ENCODE results near the gene CACNA1H. TPM values are rescaled to one million over a fixed set of nuclear protein-coding genes. Genes with fewer than 3 reads are reported as not detected.
"Not testable (repeated sequence)": the region's sequence is repeated elsewhere in the genome, so short reads cannot be mapped to it uniquely, and the experiment has no call there.

CACNA1H gene
- polyA plus RNA-seq, 3 donors from 2014 or later: 0.22 TPM; not detected in 2

GRCh38 chr16:1184156-1184868, 31.4 kb downstream of the CACNA1H start:
- no peaks in the 10 kb centered on the region for H3K9me3 Mint-ChIP-seq
- peaks cover 0 to 7% (median 1%) of the 10 kb centered on the region in 3 donors for H3K27me3 Mint-ChIP-seq (ENCODE audit: low read depth in 3 of 3)
- H3K4me1 Mint-ChIP-seq: no peaks in the 10 kb centered on the region
- no peaks in the 10 kb centered on the region for H3K36me3 Mint-ChIP-seq
- H3K27ac Mint-ChIP-seq: no peak overlapping the region
- no peak overlapping the region for H3K4me3 Mint-ChIP-seq
- DNase-seq: no peak

DNA sequence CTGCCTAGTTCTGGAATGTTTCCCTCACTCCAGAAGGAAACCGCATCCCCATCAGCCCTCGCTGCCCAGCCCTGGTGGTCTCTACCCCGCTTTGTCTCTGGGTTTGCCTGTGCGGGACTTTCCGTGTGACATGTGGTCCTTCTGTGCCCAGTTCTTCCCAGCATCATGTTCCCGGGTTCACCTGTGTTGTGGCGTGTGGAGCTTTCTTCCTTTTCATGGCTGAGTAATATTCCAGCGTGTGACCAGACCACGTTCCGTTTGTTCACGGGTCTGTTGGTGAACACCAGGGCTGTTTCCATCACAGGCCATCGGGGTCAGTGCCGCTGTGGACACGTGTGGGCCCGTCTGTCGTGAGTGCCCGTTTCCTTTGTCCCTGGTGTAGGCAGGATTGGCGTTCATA, 32.1 kb downstream of the CACNA1H start:
- no peak for DNase-seq
- Mint-ChIP-seq H3K27ac (no peak overlapping the region), H3K4me1 (no peaks in the 10 kb centered on the region), H3K27me3 (ENCODE audit: low read depth in 3 of 3) (peaks cover 0 to 7% (median 1%) of the 10 kb centered on the region in 3 donors), H3K36me3 (no peaks in the 10 kb centered on the region), H3K9me3 (no peaks in the 10 kb centered on the region), H3K4me3 (no peak overlapping the region)

DNA sequence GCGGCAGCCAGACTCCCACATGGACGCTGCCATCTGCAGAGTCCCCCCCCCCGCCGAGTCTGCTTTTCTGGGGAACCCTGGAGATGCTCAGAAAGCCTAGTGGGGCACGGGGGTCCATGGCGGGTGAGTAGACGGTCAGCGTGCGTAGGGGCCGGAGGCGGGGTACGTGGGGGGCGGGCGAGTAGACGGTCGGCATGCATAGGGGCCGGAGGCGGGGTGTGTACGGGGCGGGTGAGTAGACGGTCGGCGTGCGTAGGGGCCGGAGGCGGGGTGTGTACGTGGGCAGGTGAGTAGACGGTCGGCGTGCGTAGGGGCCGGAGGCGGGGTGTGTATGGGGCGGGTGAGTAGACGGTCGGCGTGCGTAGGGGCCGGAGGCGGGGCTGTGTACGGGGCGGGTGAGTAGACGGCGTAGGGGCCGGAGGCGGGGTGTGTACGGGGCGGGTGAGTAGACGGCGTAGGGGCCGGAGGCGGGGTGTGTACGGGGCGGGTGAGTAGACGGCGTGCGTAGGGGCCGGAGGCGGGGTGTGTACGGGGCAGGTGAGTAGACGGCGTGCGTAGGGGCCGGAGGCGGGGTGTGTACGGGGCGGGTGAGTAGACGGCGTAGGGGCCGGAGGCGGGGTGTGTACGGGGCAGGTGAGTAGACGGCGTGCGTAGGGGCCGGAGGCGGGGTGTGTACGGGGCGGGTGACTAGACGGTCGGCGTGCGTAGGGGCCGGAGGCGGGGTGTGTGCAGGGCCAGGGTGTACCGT, 32.7 kb downstream of the CACNA1H start:
- H3K4me3 Mint-ChIP-seq; DNase-seq; H3K27ac Mint-ChIP-seq; H3K9me3 Mint-ChIP-seq; H3K4me1 Mint-ChIP-seq; H3K36me3 Mint-ChIP-seq; H3K27me3 Mint-ChIP-seq (ENCODE audit: low read depth in 3 of 3): not testable (repeated sequence)

GRCh38 chr16:1188432-1189189, 35.7 kb downstream of the CACNA1H start:
- DNase-seq: peak; percentile 18 to 39 (median 19)

GRCh38 chr16:1189455-1189854, 36.5 kb downstream of the CACNA1H start:
- no peak overlapping the region for H3K4me3 Mint-ChIP-seq
- no peaks in the 10 kb centered on the region for H3K36me3 Mint-ChIP-seq
- no peak overlapping the region for H3K27ac Mint-ChIP-seq
- H3K9me3 Mint-ChIP-seq: no peaks in the 10 kb centered on the region
- H3K27me3 Mint-ChIP-seq (ENCODE audit: low read depth in 3 of 3): peaks cover 1 to 5% (median 3%) of the 10 kb centered on the region in 3 donors
- no peaks in the 10 kb centered on the region for H3K4me1 Mint-ChIP-seq
- DNase-seq: no peak

More at GRCh38 chr16:1188432-1189189, 35.7 kb downstream of the CACNA1H start:
- Mint-ChIP-seq H3K27me3 (ENCODE audit: low read depth in 3 of 3) (peaks cover 1 to 5% (median 3%) of the 10 kb centered on the region in 3 donors), H3K27ac (no peak overlapping the region), H3K4me3 (no peak overlapping the region), H3K4me1 (no peaks in the 10 kb centered on the region), H3K36me3 (no peaks in the 10 kb centered on the region), H3K9me3 (no peaks in the 10 kb centered on the region)

DNA sequence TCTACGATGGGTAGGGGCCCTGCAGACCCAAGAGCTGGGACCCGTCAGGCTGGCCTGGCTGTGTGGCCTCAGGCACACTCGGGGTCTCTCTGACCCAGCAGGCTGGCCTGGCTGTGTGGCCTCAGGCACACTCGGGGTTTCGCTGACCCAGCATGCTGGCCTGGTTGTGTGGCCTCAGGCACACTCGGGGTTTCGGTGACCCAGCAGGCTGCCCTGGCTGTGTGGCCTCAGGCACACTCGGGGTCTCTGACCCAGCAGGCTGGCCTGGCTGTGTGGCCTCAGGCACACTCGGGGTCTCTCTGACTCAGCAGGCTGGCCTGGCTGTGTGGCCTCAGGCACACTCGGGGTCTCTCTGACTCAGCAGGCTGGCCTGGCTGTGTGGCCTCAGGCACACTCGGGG, 37.9 kb downstream of the CACNA1H start:
- H3K4me3 Mint-ChIP-seq; DNase-seq; H3K27ac Mint-ChIP-seq; H3K27me3 Mint-ChIP-seq (ENCODE audit: low read depth in 3 of 3); H3K9me3 Mint-ChIP-seq; H3K4me1 Mint-ChIP-seq; H3K36me3 Mint-ChIP-seq: not testable (repeated sequence)

- H3K9me3 Mint-ChIP-seq: no peaks in the 10 kb centered on the region
- DNase-seq: no peak
- H3K4me1 Mint-ChIP-seq: no peaks in the 10 kb centered on the region
- H3K27me3 Mint-ChIP-seq (ENCODE audit: low read depth in 3 of 3): peaks cover 3 to 8% (median 3%) of the 10 kb centered on the region in 3 donors
- H3K27ac Mint-ChIP-seq: no peak overlapping the region
- no peaks in the 10 kb centered on the region for H3K36me3 Mint-ChIP-seq
- no peak overlapping the region for H3K4me3 Mint-ChIP-seq
Measured at GRCh38 chr16:1192384-1193073, 39.6 kb downstream of the CACNA1H start.

GRCh38 chr16:1193143-1193824, 40.4 kb downstream of the CACNA1H start:
- Mint-ChIP-seq H3K36me3 (no peaks in the 10 kb centered on the region), H3K27ac (no peak overlapping the region), H3K4me1 (no peaks in the 10 kb centered on the region), H3K27me3 (ENCODE audit: low read depth in 3 of 3) (peaks cover 2 to 5% (median 3%) of the 10 kb centered on the region in 3 donors), H3K9me3 (no peaks in the 10 kb centered on the region), H3K4me3 (no peak overlapping the region)
- no peak for DNase-seq

DNA sequence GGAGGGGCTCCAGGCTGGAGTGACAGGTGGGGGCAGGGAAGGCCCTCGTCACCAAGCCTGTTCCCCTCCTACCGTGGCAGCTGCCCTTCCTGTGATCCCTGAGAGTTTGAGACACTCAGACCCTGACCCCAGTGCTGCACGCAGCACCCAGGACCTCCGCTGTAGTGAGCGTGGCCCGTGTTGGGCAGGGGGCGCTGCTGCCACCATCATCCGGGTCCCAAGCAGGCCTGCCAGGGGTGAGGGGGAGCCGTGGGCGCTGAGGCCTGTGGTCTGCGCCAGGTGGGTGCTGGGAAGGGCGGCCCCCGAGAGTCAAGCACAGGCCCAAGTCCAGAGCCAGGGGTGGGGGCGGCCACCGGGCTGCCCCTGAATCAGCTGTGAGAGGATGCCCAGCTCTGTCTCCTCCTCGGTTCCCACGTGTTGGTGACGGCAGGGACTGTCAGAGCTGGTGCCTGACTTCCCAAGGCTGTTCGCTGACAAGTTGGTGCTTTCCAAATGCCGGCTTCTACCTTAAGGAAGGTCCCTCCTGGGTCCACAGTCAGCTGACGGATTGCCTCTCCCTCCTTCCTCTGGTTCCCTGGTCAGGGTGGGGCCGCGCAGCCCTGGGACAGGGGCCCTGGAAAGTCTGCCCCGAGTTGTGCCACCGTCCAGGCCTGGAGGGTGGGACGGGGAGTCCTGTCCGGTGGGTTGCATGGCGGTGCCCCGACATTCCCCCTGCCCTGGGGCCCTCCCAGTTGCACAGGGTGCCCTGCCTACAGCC, 41.1 kb downstream of the CACNA1H start:
- Mint-ChIP-seq H3K4me3 (no peak overlapping the region), H3K9me3 (no peaks in the 10 kb centered on the region), H3K4me1 (no peaks in the 10 kb centered on the region), H3K27me3 (ENCODE audit: low read depth in 3 of 3) (peaks cover 2 to 5% (median 3%) of the 10 kb centered on the region in 3 donors), H3K27ac (no peak overlapping the region), H3K36me3 (no peaks in the 10 kb centered on the region)
- no peak for DNase-seq

DNA sequence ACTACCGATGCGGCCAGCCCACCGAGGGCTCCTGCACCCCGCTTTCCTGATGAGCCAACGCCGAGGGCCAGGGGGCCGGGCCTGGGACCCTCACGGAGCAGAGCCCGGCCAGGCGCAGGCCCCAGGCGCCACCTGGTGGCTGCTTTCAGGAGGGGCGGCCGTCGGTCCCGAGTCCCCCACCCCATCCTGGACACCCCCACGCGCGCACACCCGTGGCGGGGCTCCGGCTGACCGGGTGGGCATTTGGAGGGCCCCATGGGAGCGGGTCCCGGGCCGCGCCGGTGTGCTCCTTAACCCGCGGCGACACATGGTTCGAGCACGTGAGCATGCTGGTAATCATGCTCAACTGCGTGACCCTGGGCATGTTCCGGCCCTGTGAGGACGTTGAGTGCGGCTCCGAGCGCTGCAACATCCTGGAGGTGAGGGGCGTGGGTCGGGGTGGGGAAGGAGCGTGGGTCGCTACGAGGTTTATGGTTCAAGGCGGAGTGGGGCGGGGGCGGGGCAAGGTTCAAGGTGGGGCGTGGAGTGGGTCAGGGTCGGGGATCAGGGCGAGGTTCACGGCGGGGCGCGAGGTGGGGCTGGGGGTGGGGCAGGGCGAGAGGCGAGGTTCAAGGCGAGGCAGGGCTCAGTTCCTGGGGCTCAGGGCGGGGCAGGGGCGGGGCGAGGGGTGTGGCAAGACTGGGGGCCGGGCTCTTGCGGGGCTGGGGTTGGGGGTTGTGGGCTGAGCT, 41.9 kb downstream of the CACNA1H start:
- peaks cover 2 to 7% (median 3%) of the 10 kb centered on the region in 3 donors for H3K27me3 Mint-ChIP-seq (ENCODE audit: low read depth in 3 of 3)
- H3K4me1 Mint-ChIP-seq: peaks cover 0 to under 1% of the 10 kb centered on the region in 2 donors
- H3K27ac Mint-ChIP-seq: no peak overlapping the region
- no peak overlapping the region for H3K4me3 Mint-ChIP-seq
- no peak for DNase-seq
- H3K36me3 Mint-ChIP-seq: no peaks in the 10 kb centered on the region
- no peaks in the 10 kb centered on the region for H3K9me3 Mint-ChIP-seq

DNA sequence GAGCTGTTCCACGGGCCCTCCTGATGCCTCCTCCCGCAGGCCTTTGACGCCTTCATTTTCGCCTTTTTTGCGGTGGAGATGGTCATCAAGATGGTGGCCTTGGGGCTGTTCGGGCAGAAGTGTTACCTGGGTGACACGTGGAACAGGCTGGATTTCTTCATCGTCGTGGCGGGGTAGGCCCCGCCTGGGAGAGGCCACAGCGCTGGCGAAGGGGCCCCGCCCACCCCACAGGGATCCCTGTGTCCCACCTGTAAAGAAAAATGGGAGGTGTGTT, 42.4 kb downstream of the CACNA1H start:
- H3K9me3 Mint-ChIP-seq: no peaks in the 10 kb centered on the region
- no peak overlapping the region for H3K4me3 Mint-ChIP-seq
- H3K36me3 Mint-ChIP-seq: no peaks in the 10 kb centered on the region
- DNase-seq: no peak
- no peak overlapping the region for H3K27ac Mint-ChIP-seq
- peaks cover 0 to 2% of the 10 kb centered on the region in 2 donors for H3K4me1 Mint-ChIP-seq
- H3K27me3 Mint-ChIP-seq (ENCODE audit: low read depth in 3 of 3): peaks cover 4 to 7% (median 5%) of the 10 kb centered on the region in 3 donors

DNA sequence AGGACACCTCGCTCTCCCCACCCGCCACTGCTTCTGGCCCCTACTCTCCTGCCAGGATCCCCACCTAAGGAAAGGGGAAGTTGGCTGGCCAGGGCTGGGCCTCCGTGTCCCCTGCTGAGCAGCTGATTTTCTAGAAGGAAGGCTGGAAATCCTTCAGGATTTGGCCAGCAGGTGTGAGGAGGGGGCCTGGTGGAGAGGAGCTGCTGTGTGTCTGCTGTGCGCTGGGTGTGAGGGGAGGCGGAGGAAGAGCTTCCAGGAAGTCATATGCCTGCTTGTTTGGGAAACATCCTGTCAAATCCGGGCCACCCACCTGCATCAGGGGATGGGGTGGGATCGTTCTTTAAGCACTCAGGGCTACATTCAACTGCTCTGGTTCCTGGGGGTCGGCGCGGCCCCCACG, 43.6 kb downstream of the CACNA1H start:
- peaks cover 0 to 2% of the 10 kb centered on the region in 2 donors for H3K4me1 Mint-ChIP-seq
- H3K36me3 Mint-ChIP-seq: no peaks in the 10 kb centered on the region
- H3K4me3 Mint-ChIP-seq: no peak overlapping the region
- H3K27me3 Mint-ChIP-seq (ENCODE audit: low read depth in 3 of 3): peaks cover 4 to 7% (median 5%) of the 10 kb centered on the region in 3 donors
- no peak for DNase-seq
- no peak overlapping the region for H3K27ac Mint-ChIP-seq
- H3K9me3 Mint-ChIP-seq: no peaks in the 10 kb centered on the region
